IMR-90 (cell line): Measurements from ENCODE around the gene RBP4. TPM values are rescaled to one million over a fixed set of nuclear protein-coding genes. Genes with fewer than 3 reads are reported as not detected.

Experiments used
- ATAC-seq: fragments of 200-7000 bp; cut with Tn5 transposase; 2 replicates; pipeline ENCODE4 v1.9.1; 2020; ENCODE audit warnings: low read depth, mild to moderate bottlenecking, moderate library complexity
- BruUV-seq: library from RNA; stranded (reverse); fragments of 400-500 nt; replicated peaks from 2 replicates; lab custom pipeline; 2021; lab: Mats Ljungman, UMichigan
- CTCF ChIA-PET: fragments of 300-600 bp; formaldehyde crosslinking; extraction: SDS; loops from one replicate; lab custom pipeline; 2021; ENCODE audit warnings: antibody characterized with exemption; lab: Yijun Ruan, JAX
- POLR2A ChIA-PET: fragments of 300-600 bp; sonication (Branson Sonifier 250); formaldehyde crosslinking; loops from one replicate; lab custom pipeline; 2022; ENCODE audit warnings: antibody characterized with exemption; ENCODE audit not compliant: unreplicated experiment; lab: Charles Lee
- DNase-seq: peaks from one replicate; pipeline ENCODE4 v3.0.0; 2013
- H2AFZ ChIP-seq: replicated peaks from 2 replicates; pipeline ENCODE3; 2013; ENCODE audit warnings: low read length, mild to moderate bottlenecking; ENCODE audit not compliant: poor library complexity
- H2AK5ac ChIP-seq: 2 replicates; pipeline ENCODE4 v1.6.1; 2013; ENCODE audit warnings: low read depth, low read length, inconsistent platforms
- H2AK9ac ChIP-seq: replicated peaks from 2 replicates; pipeline ENCODE3; 2013; ENCODE audit warnings: mild to moderate bottlenecking, low read depth, low read length, moderate library complexity; ENCODE audit not compliant: poor library complexity
- H2BK120ac ChIP-seq: 2 replicates; pipeline ENCODE4 v1.6.1; 2013; ENCODE audit warnings: low read depth, low read length, inconsistent platforms
- H2BK15ac ChIP-seq: 3 replicates; pipeline ENCODE4 v1.6.1; 2013; ENCODE audit warnings: low read depth, low read length, inconsistent platforms
- H2BK20ac ChIP-seq: 2 replicates; pipeline ENCODE4 v1.6.1; 2013; ENCODE audit warnings: low read depth, mild to moderate bottlenecking, inconsistent platforms, low read length, moderate library complexity
- H2BK5ac ChIP-seq: 2 replicates; pipeline ENCODE4 v1.6.1; 2013; ENCODE audit warnings: mild to moderate bottlenecking, low read depth, low read length, inconsistent platforms; ENCODE audit not compliant: poor library complexity, severe bottlenecking
- H3K14ac ChIP-seq: replicated peaks from 2 replicates; pipeline ENCODE4 v1.6.1; 2013; ENCODE audit warnings: low read depth, low read length, inconsistent platforms
- H3K18ac ChIP-seq: 2 replicates; pipeline ENCODE4 v1.6.1; 2013; ENCODE audit warnings: low read depth, low read length, control low read depth
- H3K23ac ChIP-seq: 2 replicates; pipeline ENCODE4 v1.6.1; 2013; ENCODE audit warnings: low read depth, low read length, inconsistent platforms
- H3K27ac ChIP-seq: 2 replicates; pipeline ENCODE4 v1.5.1; 2013; ENCODE audit warnings: mild to moderate bottlenecking, control low read depth, low read length; ENCODE audit not compliant: insufficient read depth
- H3K27me3 ChIP-seq: 2 replicates; pipeline ENCODE4 v1.6.1; 2013; ENCODE audit warnings: low read length; ENCODE audit not compliant: control insufficient read depth, insufficient read depth
- H3K36me3 ChIP-seq: 2 replicates; pipeline ENCODE4 v1.6.1; 2013; ENCODE audit warnings: low read length, mixed read lengths; ENCODE audit not compliant: control insufficient read depth, insufficient read depth
- H3K4ac ChIP-seq: 2 replicates; pipeline ENCODE4 v1.6.1; 2013; ENCODE audit warnings: low read depth, low read length, inconsistent platforms
- H3K4me1 ChIP-seq: 2 replicates; pipeline ENCODE4 v1.6.1; 2013; ENCODE audit warnings: low read length, mixed read lengths; ENCODE audit not compliant: control insufficient read depth, insufficient read depth
- H3K4me2 ChIP-seq: 2 replicates; pipeline ENCODE4 v1.6.1; 2013; ENCODE audit warnings: low read depth, mild to moderate bottlenecking, control low read depth, low read length, moderate library complexity
- H3K4me3 ChIP-seq: 2 replicates; pipeline ENCODE4 v1.5.1; 2013; ENCODE audit warnings: low read depth, mild to moderate bottlenecking, control low read depth, low read length, moderate library complexity; ENCODE audit not compliant: insufficient read depth
- H3K56ac ChIP-seq: 2 replicates; pipeline ENCODE4 v1.6.1; 2013; ENCODE audit warnings: low read length, inconsistent platforms; ENCODE audit not compliant: insufficient read depth; ENCODE audit errors: extremely low read depth
- H3K79me1 ChIP-seq, 2 experiments: 2 replicates each; pipeline ENCODE4 v1.6.1; 2013; ENCODE audit warnings: low read length in 2 of 2, inconsistent platforms in 1 of 2, low read depth in 1 of 2
- H3K9ac ChIP-seq: 2 replicates; pipeline ENCODE4 v1.6.1; 2013; ENCODE audit warnings: low read depth, low read length, control low read depth
- H3K9me1 ChIP-seq: 2 replicates; pipeline ENCODE4 v1.6.1; 2013; ENCODE audit warnings: low read length, inconsistent platforms; ENCODE audit not compliant: insufficient read depth
- H3K9me3 ChIP-seq: 2 replicates; pipeline ENCODE4 v1.6.1; 2013; ENCODE audit warnings: low read length; ENCODE audit not compliant: control insufficient read depth, insufficient read depth
- H4K20me1 ChIP-seq: 2 replicates; pipeline ENCODE4 v1.6.1; 2013; ENCODE audit warnings: low read length, inconsistent platforms; ENCODE audit not compliant: insufficient read depth
- H4K5ac ChIP-seq: 2 replicates; pipeline ENCODE4 v1.6.1; 2013; ENCODE audit warnings: mild to moderate bottlenecking, low read depth, low read length, control low read depth
- H4K8ac ChIP-seq, 2 experiments: 2 replicates each; pipeline ENCODE4 v1.6.1; 2013; ENCODE audit warnings: low read depth in 2 of 2, low read length in 2 of 2, control low read depth in 1 of 2, inconsistent platforms in 1 of 2
- H4K91ac ChIP-seq: 2 replicates; pipeline ENCODE4 v1.6.1; 2013; ENCODE audit warnings: low read depth, low read length, inconsistent platforms; ENCODE audit not compliant: insufficient read depth
- CHD1 ChIP-seq: IDR thresholded peaks from 2 replicates; pipeline ENCODE4 v1.6.1; 2012; ENCODE audit warnings: low read depth, low read length, improper control_type of control experiment
- MAFK ChIP-seq: IDR thresholded peaks from 2 replicates; pipeline ENCODE4 v1.6.1; 2012; ENCODE audit warnings: low read depth, low read length, improper control_type of control experiment
- MXI1 ChIP-seq: IDR thresholded peaks from 2 replicates; pipeline ENCODE4 v1.6.1; 2012; ENCODE audit warnings: low read depth, mild to moderate bottlenecking, low read length, moderate library complexity, borderline replicate concordance
- NFE2L2 ChIP-seq: fragments of 150-350 bp; IDR thresholded peaks from 2 replicates; pipeline ENCODE4 v1.6.1; 2016; ENCODE audit warnings: low read depth, mild to moderate bottlenecking, low read length
- RAD21 ChIP-seq: IDR thresholded peaks from 2 replicates; pipeline ENCODE4 v1.6.1; 2012; ENCODE audit warnings: low read length, improper control_type of control experiment
- RCOR1 ChIP-seq: IDR thresholded peaks from 2 replicates; pipeline ENCODE4 v1.6.1; 2012; ENCODE audit warnings: mild to moderate bottlenecking, low read length, improper control_type of control experiment; ENCODE audit not compliant: insufficient replicate concordance
- RFX5 ChIP-seq: IDR thresholded peaks from 2 replicates; pipeline ENCODE4 v1.8.0; 2012; ENCODE audit warnings: low read depth, mild to moderate bottlenecking, low read length, moderate library complexity
- WGBS, 2 experiments: methylation state at CpG; one replicate each; pipeline versions ENCODE4 v1.1.5 to v1.1.7; 2013; ENCODE audit warnings: missing lambda C conversion rate in 2 of 2; ENCODE audit not compliant: insufficient read length in 1 of 2; ENCODE audit errors: extremely low coverage in 2 of 2; 5-methylcytosine and 5-hydroxymethylcytosine counted together
- dilution Hi-C: fragments of 300-500 bp; cut with HindIII; formaldehyde crosslinking; loops from one replicate; pipeline ENCODE4 v1.14.3; 2018; ENCODE audit warnings: low sequenced_read_pairs; ENCODE audit not compliant: unreplicated experiment
- in situ Hi-C: fragments of 300-500 bp; cut with MboI; formaldehyde crosslinking; loops from 3 replicates; pipeline ENCODE4 v1.14.3; 2019; ENCODE audit warnings: low sequenced_read_pairs, inconsistent platforms, mixed read lengths
- intact Hi-C: fragments of 100-400 bp; cut with micrococcal nuclease; formaldehyde crosslinking; loops from 2 replicates; pipeline ENCODE4 v1.10.0; 2022
- polyA plus RNA-seq, 3 experiments: library from polyadenylated mRNA; depleted of rRNA; stranded (reverse); fragments of >200 nt; gene quantifications; 2 replicates each; pipeline ENCODE4 v1.2.3, GENCODE V29; 2012; ENCODE audit warnings: low replicate concordance in 1 of 3
- total RNA-seq: library from RNA; depleted of rRNA; stranded (reverse); fragments of >200 nt; gene quantifications from 2 replicates; pipeline ENCODE4 v1.2.3, GENCODE V29; 2012
- TF ChIP-seq, protein P1 (sequence below): fragments of 150-350 bp; IDR thresholded peaks from 2 replicates; pipeline ENCODE4 v1.6.1; 2016; ENCODE audit warnings: low read depth, mild to moderate bottlenecking, low read length, moderate library complexity, borderline replicate concordance
- TF ChIP-seq, protein P2 (sequence below): fragments of 150-350 bp; IDR thresholded peaks from 2 replicates; pipeline ENCODE4 v1.6.1; 2017; ENCODE audit warnings: mild to moderate bottlenecking, antibody characterized with exemption, low read length, low read depth

The RBP4 gene
- total and polyA plus RNA-seq, 2 of the 4 experiments (the other 2 are of a cell fraction): not detected

DNA sequence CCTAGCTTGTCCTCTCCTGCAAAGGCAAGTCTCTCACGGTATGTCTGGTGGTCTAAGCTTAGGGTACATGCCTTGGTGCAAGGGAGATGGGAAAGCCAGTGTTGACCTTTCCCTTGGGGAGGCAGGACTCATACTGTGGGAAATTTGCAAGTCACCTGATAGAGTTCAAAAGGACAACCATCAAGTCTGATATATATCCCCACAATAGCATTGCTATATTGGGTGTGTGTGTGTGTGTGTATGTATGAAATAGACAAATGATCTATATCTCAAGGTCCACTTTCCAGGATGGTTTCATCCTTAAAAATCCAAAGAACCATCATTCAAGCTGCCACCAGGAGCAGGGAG lies 46.7 kb downstream of the RBP4 start:
- ATAC-seq: no peak

More for the DNA sequence above, 46.7 kb downstream of the RBP4 start:
- no peaks in the 10 kb centered on the region for H4K20me1 ChIP-seq
- H3K9ac ChIP-seq: no peak overlapping the region
- H3K56ac ChIP-seq: no peak overlapping the region
- no peak overlapping the region for H4K5ac ChIP-seq
- H3K79me1 ChIP-seq: no peaks in the 10 kb centered on the region
- ChIA-PET POLR2A (interaction anchor here (0.6 kb wide), 1 partner anchor 148 kb away, joined by 3 read pairs; the partner anchor contains the start of gene FRA10AC1), CTCF (interaction anchor here (0.6 to 1.0 kb wide), 4 partner anchors 10 to 1675 kb away, joined by 3 to 5 read pairs (median 3); no protein-coding TSS in a partner anchor)
- no peak overlapping the region; the same call in 2 of the 3 replicates for H2BK15ac ChIP-seq
- no peak overlapping the region for H2BK5ac ChIP-seq
- H3K4me3 ChIP-seq: no peak overlapping the region
- no peak for TF ChIP-seq NFE2L2
- TF ChIP-seq, protein P1, sequence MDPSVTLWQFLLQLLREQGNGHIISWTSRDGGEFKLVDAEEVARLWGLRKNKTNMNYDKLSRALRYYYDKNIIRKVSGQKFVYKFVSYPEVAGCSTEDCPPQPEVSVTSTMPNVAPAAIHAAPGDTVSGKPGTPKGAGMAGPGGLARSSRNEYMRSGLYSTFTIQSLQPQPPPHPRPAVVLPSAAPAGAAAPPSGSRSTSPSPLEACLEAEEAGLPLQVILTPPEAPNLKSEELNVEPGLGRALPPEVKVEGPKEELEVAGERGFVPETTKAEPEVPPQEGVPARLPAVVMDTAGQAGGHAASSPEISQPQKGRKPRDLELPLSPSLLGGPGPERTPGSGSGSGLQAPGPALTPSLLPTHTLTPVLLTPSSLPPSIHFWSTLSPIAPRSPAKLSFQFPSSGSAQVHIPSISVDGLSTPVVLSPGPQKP: no peak
- TF ChIP-seq, protein P2, sequence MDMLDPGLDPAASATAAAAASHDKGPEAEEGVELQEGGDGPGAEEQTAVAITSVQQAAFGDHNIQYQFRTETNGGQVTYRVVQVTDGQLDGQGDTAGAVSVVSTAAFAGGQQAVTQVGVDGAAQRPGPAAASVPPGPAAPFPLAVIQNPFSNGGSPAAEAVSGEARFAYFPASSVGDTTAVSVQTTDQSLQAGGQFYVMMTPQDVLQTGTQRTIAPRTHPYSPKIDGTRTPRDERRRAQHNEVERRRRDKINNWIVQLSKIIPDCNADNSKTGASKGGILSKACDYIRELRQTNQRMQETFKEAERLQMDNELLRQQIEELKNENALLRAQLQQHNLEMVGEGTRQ: no peak
- TF ChIP-seq MAFK: no peak
- TF ChIP-seq MXI1: no peak
- no peak for TF ChIP-seq RFX5
- no peak for TF ChIP-seq RCOR1
- TF ChIP-seq RAD21: no peak
- no peak for TF ChIP-seq CHD1
- BruUV-seq: no TSS peak
- no peak overlapping the region for H2AK9ac ChIP-seq
- H3K27ac ChIP-seq: no peak overlapping the region
- no peak overlapping the region for H4K91ac ChIP-seq
- in situ Hi-C loops: loop anchor here (10.0 kb wide), 1 partner anchor 121 kb away; no protein-coding TSS in a partner anchor
- no peaks in the 10 kb centered on the region for H3K4me1 ChIP-seq
- H2AFZ ChIP-seq: no peak overlapping the region
- intact Hi-C loops: loop anchor here (1.0 kb wide), 1 partner anchor 262 kb away; no protein-coding TSS in a partner anchor
- peaks cover 4% of the 10 kb centered on the region for H3K27me3 ChIP-seq
- dilution Hi-C loops: no loop called here
- no CpG with 5 or more reads among the region's 1 CpG for WGBS, 2 experiments
- no peak overlapping the region for H2AK5ac ChIP-seq
- peaks cover under 1% of the 10 kb centered on the region for H3K9me3 ChIP-seq
- no peak for DNase-seq
- H3K18ac ChIP-seq: no peak overlapping the region
- H3K4me2 ChIP-seq: no peak overlapping the region
- no peaks in the 10 kb centered on the region for H3K9me1 ChIP-seq
- H3K23ac ChIP-seq: no peak overlapping the region
- H4K8ac ChIP-seq: no peak overlapping the region
- no peak overlapping the region for H3K4ac ChIP-seq
- H3K36me3 ChIP-seq: no peaks in the 10 kb centered on the region
- H2BK20ac ChIP-seq: no peak overlapping the region
- H3K14ac ChIP-seq: no peak overlapping the region
- H2BK120ac ChIP-seq: no peak overlapping the region
